Activated B cell treated with CpG ODN at 0.5 μM for 24 hours (primary cell): ENCODE data around the gene WDR49. TPM values are rescaled to one million over a fixed set of nuclear protein-coding genes. Genes with fewer than 3 reads are reported as not detected.
A peak's percentile ranks its signal among the peaks of the same experiment; 100 is the strongest.

Experiments used
- ATAC-seq: fragments of 200-7000 bp; cut with Tn5 transposase; one replicate; pipeline ENCODE4 v1.10.0; 2021; ENCODE audit warnings: low read depth, mild to moderate bottlenecking, moderate library complexity
- CTCF ChIA-PET: fragments of 350-600 bp; sonication (Branson Sonifier 250); formaldehyde crosslinking; loops from one replicate; lab custom pipeline; 2021; ENCODE audit warnings: antibody characterized with exemption; lab: Charles Lee
- POLR2A ChIA-PET: fragments of 350-600 bp; sonication (Branson Sonifier 250); formaldehyde crosslinking; loops from one replicate; lab custom pipeline; 2021; ENCODE audit warnings: antibody characterized with exemption; lab: Charles Lee
- DNase-seq: peaks from one replicate; pipeline ENCODE4 v3.0.0; 2022
- H3K27ac Mint-ChIP-seq: one replicate; pipeline ENCODE4 v1.8.0; 2020; ENCODE audit warnings: mixed read lengths
- H3K27me3 Mint-ChIP-seq: one replicate; pipeline ENCODE4 v1.8.0; 2021; ENCODE audit warnings: mixed read lengths
- H3K36me3 Mint-ChIP-seq: one replicate; pipeline ENCODE4 v1.8.0; 2021; ENCODE audit warnings: low read depth, mixed read lengths
- H3K4me1 Mint-ChIP-seq: one replicate; pipeline ENCODE4 v1.8.0; 2021; ENCODE audit warnings: mixed read lengths
- H3K4me3 Mint-ChIP-seq: one replicate; pipeline ENCODE4 v1.8.0; 2020; ENCODE audit warnings: mild to moderate bottlenecking, mixed read lengths
- H3K9me3 Mint-ChIP-seq: one replicate; pipeline ENCODE4 v1.8.0; 2020; ENCODE audit warnings: mixed read lengths
- intact Hi-C: fragments of 100-400 bp; cut with micrococcal nuclease; formaldehyde crosslinking; loops from one replicate; pipeline ENCODE4 v1.15.1; 2024
- total RNA-seq: library from RNA; stranded (reverse); gene quantifications from 2 replicates; pipeline ENCODE4 v1.2.3, GENCODE V29; 2022
- TF ChIP-seq, protein P1 (sequence below): fragments of 200-600 bp; IDR thresholded peaks from one replicate; pipeline ENCODE4 v1.8.0; 2022; ENCODE audit warnings: antibody characterized with exemption, mild to moderate bottlenecking

WDR49 gene
- 0.49 TPM in 2 replicates for total RNA-seq

- Mint-ChIP-seq H3K9me3 (peaks cover 2% of the 10 kb centered on the region), H3K27ac (peak within 1 kb of the TSS; percentile 6), H3K4me3 (peak within 1 kb of the TSS; percentile 1), H3K27me3 (no peaks in the 10 kb centered on the region), H3K4me1 (peaks cover 26% of the 10 kb centered on the region), H3K36me3 (no peaks in the 10 kb centered on the region)
- ATAC-seq, result no peak
- intact Hi-C loops, result no loop called here
- POLR2A ChIA-PET, result no interaction called here
- TF ChIP-seq, protein P1, sequence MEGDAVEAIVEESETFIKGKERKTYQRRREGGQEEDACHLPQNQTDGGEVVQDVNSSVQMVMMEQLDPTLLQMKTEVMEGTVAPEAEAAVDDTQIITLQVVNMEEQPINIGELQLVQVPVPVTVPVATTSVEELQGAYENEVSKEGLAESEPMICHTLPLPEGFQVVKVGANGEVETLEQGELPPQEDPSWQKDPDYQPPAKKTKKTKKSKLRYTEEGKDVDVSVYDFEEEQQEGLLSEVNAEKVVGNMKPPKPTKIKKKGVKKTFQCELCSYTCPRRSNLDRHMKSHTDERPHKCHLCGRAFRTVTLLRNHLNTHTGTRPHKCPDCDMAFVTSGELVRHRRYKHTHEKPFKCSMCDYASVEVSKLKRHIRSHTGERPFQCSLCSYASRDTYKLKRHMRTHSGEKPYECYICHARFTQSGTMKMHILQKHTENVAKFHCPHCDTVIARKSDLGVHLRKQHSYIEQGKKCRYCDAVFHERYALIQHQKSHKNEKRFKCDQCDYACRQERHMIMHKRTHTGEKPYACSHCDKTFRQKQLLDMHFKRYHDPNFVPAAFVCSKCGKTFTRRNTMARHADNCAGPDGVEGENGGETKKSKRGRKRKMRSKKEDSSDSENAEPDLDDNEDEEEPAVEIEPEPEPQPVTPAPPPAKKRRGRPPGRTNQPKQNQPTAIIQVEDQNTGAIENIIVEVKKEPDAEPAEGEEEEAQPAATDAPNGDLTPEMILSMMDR, result no peak
- CTCF ChIA-PET, result no interaction called here
- no peak for DNase-seq
Measured at GRCh38 chr3:167653760-167654159, at the start of gene WDR49. Gene WDR49 (minus strand): TSS chr3:167653942. CDS start chr3:167653425, 517 bp downstream.

- ChIA-PET POLR2A (no interaction called here), CTCF (interaction anchor here (0.9 kb wide), 1 partner anchor 16 kb away, joined by 3 read pairs; no protein-coding TSS in a partner anchor)
- no peaks in the 10 kb centered on the region for H3K4me1 Mint-ChIP-seq
- no peak overlapping the region for H3K27ac Mint-ChIP-seq
- H3K9me3 Mint-ChIP-seq, result no peaks in the 10 kb centered on the region
- H3K27me3 Mint-ChIP-seq, result no peaks in the 10 kb centered on the region
- intact Hi-C loops, result no loop called here
- DNase-seq (no peak), ATAC-seq (no peak)
- no peak overlapping the region for H3K4me3 Mint-ChIP-seq
- TF ChIP-seq, protein P1, result no peak
- peaks cover 64% of the 10 kb centered on the region for H3K36me3 Mint-ChIP-seq
Measured at GRCh38 chr3:167700926-167701325, 47.2 kb upstream of the WDR49 start.

- Mint-ChIP-seq H3K36me3 (peaks cover 68% of the 10 kb centered on the region), H3K4me1 (no peaks in the 10 kb centered on the region), H3K9me3 (no peaks in the 10 kb centered on the region), H3K4me3 (no peak overlapping the region), H3K27ac (no peak overlapping the region), H3K27me3 (no peaks in the 10 kb centered on the region)
- TF ChIP-seq, protein P1, result no peak
- no peak for DNase-seq
- POLR2A ChIA-PET, result no interaction called here
- ATAC-seq, result no peak
- intact Hi-C loops, result no loop called here
- CTCF ChIA-PET, result interaction anchor here (1.1 to 1.3 kb wide), 3 partner anchors 14 to 182 kb away, joined by 3 read pairs; no protein-coding TSS in a partner anchor
Measured at GRCh38 chr3:167700046-167700445, 46.3 kb upstream of the WDR49 start.

GRCh38 chr3:167694121-167694520 lies 40.4 kb upstream of the WDR49 start:
- no peak for ATAC-seq
- ChIA-PET POLR2A (no interaction called here), CTCF (no interaction called here)
- Mint-ChIP-seq H3K9me3 (no peaks in the 10 kb centered on the region), H3K27me3 (no peaks in the 10 kb centered on the region), H3K4me3 (no peak overlapping the region), H3K4me1 (peaks cover 20% of the 10 kb centered on the region), H3K36me3 (peaks cover 71% of the 10 kb centered on the region), H3K27ac (no peak overlapping the region)
- no peak for DNase-seq
- TF ChIP-seq, protein P1, result no peak
- intact Hi-C loops, result no loop called here

DNA sequence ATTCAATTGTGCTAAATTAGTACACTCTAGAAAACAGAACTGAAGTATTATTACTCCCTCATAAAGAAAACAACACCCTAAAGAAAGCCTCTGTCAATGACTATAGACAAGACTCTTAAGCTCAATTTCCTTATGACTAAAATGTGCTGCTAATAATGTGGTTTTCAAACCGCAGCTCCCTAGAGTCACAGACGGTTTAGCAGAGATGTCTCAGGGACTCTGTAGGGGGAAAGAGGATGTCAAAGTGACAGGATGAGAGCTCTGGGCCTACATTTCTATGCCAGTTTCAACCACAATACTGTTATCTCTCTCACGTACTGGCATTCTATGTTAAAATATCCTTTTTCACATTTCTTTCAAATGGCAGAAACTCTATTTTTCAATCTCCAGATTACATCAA lies 37.6 kb upstream of the WDR49 start:
- Mint-ChIP-seq H3K27me3 (no peaks in the 10 kb centered on the region), H3K36me3 (peaks cover 67% of the 10 kb centered on the region), H3K4me1 (peaks cover 20% of the 10 kb centered on the region), H3K9me3 (no peaks in the 10 kb centered on the region), H3K27ac (peak overlapping the region; percentile 24), H3K4me3 (peak overlapping the region; percentile 41)
- DNase-seq (no peak), ATAC-seq (peak; percentile 99)
- ChIA-PET POLR2A (interaction anchor here (0.8 to 2.0 kb wide), 2 partner anchors 44 to 138 kb away, joined by 3 to 9 read pairs; partner anchors contain the start of genes PDCD10 and SERPINI1), CTCF (interaction anchor here (1.0 to 1.1 kb wide), 4 partner anchors 16 to 191 kb away, joined by 3 to 6 read pairs (median 3); no protein-coding TSS in a partner anchor)
- intact Hi-C loops, result loop anchor here (1.0 kb wide), 1 partner anchor 43 kb away; the partner anchor contains the start of gene PDCD10
- TF ChIP-seq, protein P1, result no peak
